Loucy (cell line): Measurements from ENCODE around the gene FOXP1.

ENCODE experiments used
- H2AFZ ChIP-seq: fragments of 200-600 bp; sonication (generic); 2 replicates; pipeline ENCODE4 v1.6.0; 2016; ENCODE audit warnings: antibody characterized with exemption, mild to moderate bottlenecking, low read length, moderate library complexity
- H3F3A ChIP-seq: fragments of 200-600 bp; 2 replicates; pipeline ENCODE4 v1.6.0; 2016; ENCODE audit warnings: antibody characterized with exemption, low read depth, mild to moderate bottlenecking
- H3K27me3 ChIP-seq: fragments of 200-600 bp; sonication (generic); 2 replicates; pipeline ENCODE4 v1.6.1; 2014; ENCODE audit warnings: low read length, mild to moderate bottlenecking; ENCODE audit not compliant: insufficient read depth, poor library complexity, severe bottlenecking
- H3K36me3 ChIP-seq: fragments of 200-600 bp; sonication (generic); 2 replicates; pipeline ENCODE4 v1.6.1; 2016; ENCODE audit warnings: low read length; ENCODE audit not compliant: insufficient read depth
- H3K4me1 ChIP-seq: fragments of 200-600 bp; sonication (generic); 2 replicates; pipeline ENCODE4 v1.5.1; 2014; ENCODE audit warnings: low read length, mild to moderate bottlenecking; ENCODE audit not compliant: insufficient read depth, poor library complexity, severe bottlenecking
- H3K4me2 ChIP-seq: fragments of 200-600 bp; sonication (generic); 2 replicates; pipeline ENCODE4 v1.6.0; 2014; ENCODE audit warnings: antibody characterized with exemption, low read length, low read depth, mild to moderate bottlenecking; ENCODE audit not compliant: poor library complexity, severe bottlenecking
- H3K4me3 ChIP-seq: fragments of 200-600 bp; sonication (generic); 2 replicates; pipeline ENCODE4 v1.5.1; 2014; ENCODE audit warnings: low read length, mild to moderate bottlenecking, mixed read lengths; ENCODE audit not compliant: poor library complexity, severe bottlenecking
- H3K79me2 ChIP-seq: fragments of 200-600 bp; sonication (generic); 2 replicates; pipeline ENCODE4 v1.6.1; 2014; ENCODE audit warnings: low read length; ENCODE audit not compliant: insufficient read depth
- H3K9ac ChIP-seq: fragments of 200-600 bp; sonication (generic); 2 replicates; pipeline ENCODE4 v1.6.0; 2014; ENCODE audit warnings: mild to moderate bottlenecking, low read depth, low read length, moderate library complexity; ENCODE audit not compliant: poor library complexity, severe bottlenecking
- H3K9me2 ChIP-seq: fragments of 200-600 bp; sonication (generic); replicated peaks from 2 replicates; pipeline ENCODE4 v1.6.1; 2016; ENCODE audit warnings: low read depth, low read length, mixed read lengths
- H3K9me3 ChIP-seq: fragments of 200-600 bp; sonication (generic); 2 replicates; pipeline ENCODE4 v1.6.1; 2014; ENCODE audit warnings: mild to moderate bottlenecking, antibody characterized with exemption, low read length, low read depth; ENCODE audit not compliant: insufficient read depth
- H4K20me1 ChIP-seq: fragments of 200-600 bp; sonication (generic); 2 replicates; pipeline ENCODE4 v1.6.0; 2014; ENCODE audit warnings: antibody characterized with exemption, low read length, mild to moderate bottlenecking; ENCODE audit not compliant: insufficient read depth, poor library complexity, severe bottlenecking
- EZH2phosphoT487 ChIP-seq: fragments of 200-600 bp; IDR thresholded peaks from 2 replicates; pipeline ENCODE4 v1.6.1; 2018; ENCODE audit warnings: antibody characterized with exemption, mild to moderate bottlenecking, moderate library complexity, borderline replicate concordance
- TF ChIP-seq, protein P1 (sequence below): fragments of 200-600 bp; sonication (generic); conservative IDR thresholded peaks from 2 replicates; pipeline ENCODE4 v1.5.1; 2014; ENCODE audit warnings: mild to moderate bottlenecking, antibody characterized with exemption, low read length

FOXP1 gene

DNA sequence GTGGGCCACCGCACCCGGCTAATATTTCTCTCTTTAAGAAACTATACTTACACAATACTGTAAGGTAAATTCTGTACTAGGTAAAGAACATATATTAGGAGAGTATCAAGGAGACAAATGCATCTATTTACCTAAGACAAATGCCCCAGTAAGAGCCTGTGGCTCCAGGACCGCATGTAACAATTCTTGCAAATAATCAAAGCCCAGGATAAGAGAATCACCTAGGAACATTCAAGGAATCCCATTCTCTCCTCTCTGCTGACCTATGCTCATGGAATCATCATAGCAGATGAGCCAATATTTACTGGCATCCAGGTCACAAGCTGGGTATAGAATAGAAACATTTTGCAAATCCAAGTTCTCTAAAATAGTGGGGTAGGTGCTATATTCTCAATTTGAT, 347.7 kb downstream of the FOXP1 start:
- Histone ChIP-seq H3F3A (no peaks in the 10 kb centered on the region), H4K20me1 (no peaks in the 10 kb centered on the region), H3K4me3 (no peak overlapping the region), H3K9me2 (no peaks in the 10 kb centered on the region), H3K9me3 (no peaks in the 10 kb centered on the region), H3K4me1 (no peaks in the 10 kb centered on the region), H3K79me2 (peaks cover 4% of the 10 kb centered on the region; the same call in 1 of the 2 replicates), H2AFZ (no peak overlapping the region), H3K27me3 (no peaks in the 10 kb centered on the region), H3K4me2 (no peak overlapping the region), H3K36me3 (peaks cover 16% of the 10 kb centered on the region; the same call in 1 of the 2 replicates), H3K9ac (no peak overlapping the region)
- no peak for TF ChIP-seq EZH2phosphoT487
- TF ChIP-seq, protein P1, sequence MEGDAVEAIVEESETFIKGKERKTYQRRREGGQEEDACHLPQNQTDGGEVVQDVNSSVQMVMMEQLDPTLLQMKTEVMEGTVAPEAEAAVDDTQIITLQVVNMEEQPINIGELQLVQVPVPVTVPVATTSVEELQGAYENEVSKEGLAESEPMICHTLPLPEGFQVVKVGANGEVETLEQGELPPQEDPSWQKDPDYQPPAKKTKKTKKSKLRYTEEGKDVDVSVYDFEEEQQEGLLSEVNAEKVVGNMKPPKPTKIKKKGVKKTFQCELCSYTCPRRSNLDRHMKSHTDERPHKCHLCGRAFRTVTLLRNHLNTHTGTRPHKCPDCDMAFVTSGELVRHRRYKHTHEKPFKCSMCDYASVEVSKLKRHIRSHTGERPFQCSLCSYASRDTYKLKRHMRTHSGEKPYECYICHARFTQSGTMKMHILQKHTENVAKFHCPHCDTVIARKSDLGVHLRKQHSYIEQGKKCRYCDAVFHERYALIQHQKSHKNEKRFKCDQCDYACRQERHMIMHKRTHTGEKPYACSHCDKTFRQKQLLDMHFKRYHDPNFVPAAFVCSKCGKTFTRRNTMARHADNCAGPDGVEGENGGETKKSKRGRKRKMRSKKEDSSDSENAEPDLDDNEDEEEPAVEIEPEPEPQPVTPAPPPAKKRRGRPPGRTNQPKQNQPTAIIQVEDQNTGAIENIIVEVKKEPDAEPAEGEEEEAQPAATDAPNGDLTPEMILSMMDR = no peak

DNA sequence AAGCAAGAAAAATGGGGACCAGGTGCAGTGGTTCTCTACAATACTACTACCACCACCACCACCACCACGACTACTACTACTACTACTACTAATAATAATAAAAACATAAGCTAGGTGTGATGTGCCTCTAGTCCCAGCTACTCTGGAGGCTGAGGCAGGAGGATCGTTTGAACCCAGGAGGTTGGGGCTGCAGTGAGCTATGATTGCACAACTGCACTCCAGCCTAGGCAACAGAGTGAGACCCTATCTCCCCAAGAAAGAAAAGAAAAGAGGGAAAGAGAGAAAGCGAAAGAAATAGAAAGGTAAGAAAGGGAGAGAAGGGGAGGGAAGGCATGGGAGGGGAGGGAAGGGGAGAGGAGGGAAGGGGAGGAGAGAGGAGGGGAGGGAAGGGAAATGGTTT, 350.6 kb downstream of the FOXP1 start:
- Histone ChIP-seq H3K9me2 (no peaks in the 10 kb centered on the region), H3K9me3 (no peaks in the 10 kb centered on the region), H3F3A (no peaks in the 10 kb centered on the region), H3K4me3 (no peak overlapping the region), H3K4me1 (peaks cover 4% of the 10 kb centered on the region), H3K27me3 (no peaks in the 10 kb centered on the region), H3K4me2 (no peak overlapping the region), H3K79me2 (peaks cover 2% of the 10 kb centered on the region; the same call in 1 of the 2 replicates), H2AFZ (no peak overlapping the region), H3K36me3 (peaks cover 16% of the 10 kb centered on the region; the same call in 1 of the 2 replicates), H3K9ac (no peak overlapping the region), H4K20me1 (no peaks in the 10 kb centered on the region)
- TF ChIP-seq, protein P1 = no peak
- no peak for TF ChIP-seq EZH2phosphoT487

DNA sequence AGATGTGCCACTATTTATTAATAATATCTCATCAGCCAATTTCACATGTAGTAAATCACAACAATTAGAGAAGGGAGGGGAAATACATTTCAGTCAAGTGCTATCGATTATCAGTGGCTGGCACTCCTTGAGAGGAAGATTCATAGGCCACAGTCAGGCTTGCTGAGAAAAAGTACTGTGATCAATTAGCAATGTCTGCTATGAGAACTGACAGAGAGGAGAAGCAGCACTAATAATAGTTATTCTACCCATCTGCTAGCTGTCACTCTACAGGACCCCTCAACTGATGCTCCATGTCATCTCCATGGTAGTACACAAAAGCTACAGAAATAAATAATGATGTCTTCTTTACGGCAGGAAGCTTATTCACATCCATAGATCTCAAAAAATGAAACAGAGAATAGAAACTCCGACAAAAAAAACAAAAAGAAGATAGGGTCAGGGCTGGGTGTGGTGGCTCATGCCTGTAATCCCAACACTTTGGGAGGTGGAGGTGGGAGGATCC, 351.3 kb downstream of the FOXP1 start:
- Histone ChIP-seq H3F3A (no peaks in the 10 kb centered on the region), H3K9me3 (no peaks in the 10 kb centered on the region), H3K4me2 (no peak overlapping the region), H3K9me2 (no peaks in the 10 kb centered on the region), H3K36me3 (peaks cover 16% of the 10 kb centered on the region; the same call in 1 of the 2 replicates), H2AFZ (no peak overlapping the region), H3K79me2 (peaks cover 2% of the 10 kb centered on the region; the same call in 1 of the 2 replicates), H3K4me1 (peaks cover 9% of the 10 kb centered on the region), H4K20me1 (peaks cover 5% of the 10 kb centered on the region), H3K9ac (no peak overlapping the region), H3K4me3 (no peak overlapping the region), H3K27me3 (no peaks in the 10 kb centered on the region)
- no peak for TF ChIP-seq EZH2phosphoT487
- TF ChIP-seq, protein P1 = no peak
